ENCODE measurements around the gene CIBAR2. TPM values are rescaled to one million over a fixed set of nuclear protein-coding genes. Genes with fewer than 3 reads are reported as not detected.

CIBAR2 gene
- total RNA-seq, 2 donors from 2014 or later: not detected

DNA sequence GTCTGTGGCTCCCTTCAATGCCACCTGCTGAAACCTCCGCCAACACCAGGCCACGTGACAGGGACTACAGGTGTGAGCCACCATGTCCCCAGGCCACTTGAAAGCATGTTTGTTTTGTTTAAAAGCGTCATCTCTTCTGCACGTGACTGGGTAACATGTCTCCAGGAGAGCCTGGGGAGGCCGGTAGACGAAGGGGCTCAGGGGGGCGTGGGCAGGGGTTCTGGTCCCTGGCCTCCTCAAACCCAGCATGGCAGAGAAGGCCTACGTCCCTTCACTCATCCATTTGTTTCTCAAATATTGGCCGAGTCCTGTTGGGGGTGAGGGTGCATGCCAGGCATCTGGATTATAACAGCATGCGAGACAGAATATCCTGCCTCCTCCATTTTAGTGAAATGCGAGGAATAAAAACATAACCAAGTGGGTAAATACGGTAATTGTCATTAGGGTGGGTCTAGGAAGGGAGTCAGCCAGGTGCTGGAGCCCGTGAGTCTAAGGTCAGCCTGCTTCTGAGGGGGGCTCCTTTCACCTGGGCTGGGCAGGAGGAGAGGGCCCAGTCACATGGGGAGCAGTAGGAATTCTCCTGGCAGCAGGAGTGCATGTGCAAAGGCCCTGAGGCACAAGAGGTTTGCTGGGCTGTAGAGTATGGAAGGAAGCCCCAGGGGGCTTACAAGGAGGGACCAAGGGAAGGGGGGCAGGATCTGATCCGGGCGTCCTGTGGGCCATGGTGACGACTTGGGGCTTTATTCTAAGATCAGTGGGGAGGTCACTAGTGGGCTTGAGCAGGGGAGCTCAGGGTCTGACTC is 26.8 kb upstream of the CIBAR2 start:
- Histone ChIP-seq H3K27ac (no peak overlapping the region), H3K4me3 (no peak overlapping the region), H3K36me3 (no peaks in the 10 kb centered on the region), H3K27me3 (replicated peaks; ENCODE audit: insufficient read depth) (no peaks in the 10 kb centered on the region), H3K9me3 (no peaks in the 10 kb centered on the region), H3K4me1 (replicated peaks) (peaks cover 5% of the 10 kb centered on the region)
- no peak for DNase-seq (ENCODE audit: low spot score)
- TF ChIP-seq POLR2A (IDR thresholded peaks at IDR 0.05) (no peak), POLR2AphosphoS5 (IDR thresholded peaks at IDR 0.05) (no peak)
- TF ChIP-seq, protein P1, sequence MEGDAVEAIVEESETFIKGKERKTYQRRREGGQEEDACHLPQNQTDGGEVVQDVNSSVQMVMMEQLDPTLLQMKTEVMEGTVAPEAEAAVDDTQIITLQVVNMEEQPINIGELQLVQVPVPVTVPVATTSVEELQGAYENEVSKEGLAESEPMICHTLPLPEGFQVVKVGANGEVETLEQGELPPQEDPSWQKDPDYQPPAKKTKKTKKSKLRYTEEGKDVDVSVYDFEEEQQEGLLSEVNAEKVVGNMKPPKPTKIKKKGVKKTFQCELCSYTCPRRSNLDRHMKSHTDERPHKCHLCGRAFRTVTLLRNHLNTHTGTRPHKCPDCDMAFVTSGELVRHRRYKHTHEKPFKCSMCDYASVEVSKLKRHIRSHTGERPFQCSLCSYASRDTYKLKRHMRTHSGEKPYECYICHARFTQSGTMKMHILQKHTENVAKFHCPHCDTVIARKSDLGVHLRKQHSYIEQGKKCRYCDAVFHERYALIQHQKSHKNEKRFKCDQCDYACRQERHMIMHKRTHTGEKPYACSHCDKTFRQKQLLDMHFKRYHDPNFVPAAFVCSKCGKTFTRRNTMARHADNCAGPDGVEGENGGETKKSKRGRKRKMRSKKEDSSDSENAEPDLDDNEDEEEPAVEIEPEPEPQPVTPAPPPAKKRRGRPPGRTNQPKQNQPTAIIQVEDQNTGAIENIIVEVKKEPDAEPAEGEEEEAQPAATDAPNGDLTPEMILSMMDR (IDR thresholded peaks at IDR 0.05): no peak
- WGBS: 88% methylated on average over 16 of the region's 16 CpGs
- intact Hi-C loops (cut with DNase I): loop anchor here (5.0 kb wide), 1 partner anchor 68 kb away; no protein-coding TSS in a partner anchor

DNA sequence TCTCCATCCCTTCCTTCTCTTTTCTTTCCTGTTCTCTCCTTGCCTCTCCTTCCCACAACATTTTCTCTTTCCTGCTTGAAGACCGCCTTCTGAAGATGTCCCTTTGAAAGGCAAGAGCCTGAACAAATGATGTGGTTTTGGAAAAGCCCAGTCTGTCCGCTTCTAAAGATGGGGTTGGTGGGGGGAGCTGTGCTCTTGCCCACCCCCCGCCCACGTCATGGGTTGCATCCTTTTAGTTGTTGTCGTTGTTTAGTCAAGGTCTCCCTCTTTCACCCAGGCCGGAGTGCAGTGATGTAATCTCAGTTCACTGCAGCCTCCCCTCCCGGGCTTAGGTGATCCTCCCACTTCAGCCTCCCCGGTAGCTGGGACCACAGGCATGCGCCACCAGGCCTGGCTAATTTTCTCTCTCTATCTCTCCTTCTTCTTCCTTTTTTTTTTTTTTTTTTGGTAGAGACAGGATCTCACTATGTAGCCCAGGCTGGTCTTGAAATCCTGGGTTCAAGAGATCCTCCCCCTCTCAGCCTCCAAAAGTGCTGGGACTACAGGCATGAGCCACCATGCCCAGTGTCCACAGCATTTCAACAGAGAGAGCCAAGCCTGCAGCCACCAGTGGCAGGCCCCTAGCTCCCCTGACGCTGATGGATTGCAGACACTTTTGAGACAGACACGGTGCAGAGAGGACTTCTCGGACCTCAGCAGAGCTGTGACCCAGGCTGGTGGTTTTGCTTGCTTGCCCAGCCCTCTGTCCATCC is 26.0 kb upstream of the CIBAR2 start:
- intact Hi-C loops (cut with DNase I): loop anchor here (5.0 kb wide), 1 partner anchor 69 kb away; no protein-coding TSS in a partner anchor

DNA sequence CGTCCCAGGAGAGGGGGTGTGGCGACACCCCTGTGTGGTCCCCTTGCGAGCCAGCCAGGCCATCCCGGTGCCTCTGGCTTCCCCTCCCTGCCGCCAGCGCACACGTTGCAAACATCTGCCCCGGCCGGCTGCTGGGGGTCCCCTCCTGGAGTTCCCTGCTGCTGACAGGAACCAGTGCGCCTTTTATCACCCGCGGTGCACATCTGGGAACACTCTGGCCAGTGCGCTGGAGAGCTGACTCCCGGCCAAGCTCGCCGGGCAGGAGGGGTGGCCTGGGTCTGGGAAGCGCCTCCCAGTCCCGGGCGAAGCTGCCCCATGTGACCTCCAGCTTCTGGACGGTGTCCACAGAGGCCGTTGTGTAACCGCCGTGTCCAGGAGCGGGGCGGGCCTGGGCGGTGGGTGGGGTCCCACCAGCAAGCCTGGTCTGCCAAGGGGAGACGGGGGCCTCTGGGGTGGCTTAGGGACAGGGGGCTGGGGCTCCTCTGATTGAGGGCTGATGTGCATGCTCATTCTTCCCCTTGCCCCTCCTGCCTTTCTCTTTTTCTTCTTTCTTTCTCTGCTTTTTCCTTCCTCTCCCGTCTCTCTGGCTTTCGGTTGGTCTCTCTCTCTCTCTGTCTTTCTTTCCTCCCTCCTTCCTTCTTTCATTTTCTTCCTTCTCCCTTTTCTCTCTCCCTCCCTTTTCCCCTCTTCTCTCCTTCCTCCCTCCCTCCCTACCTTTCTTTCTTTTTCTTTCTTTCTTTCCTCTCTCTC is 25.2 kb upstream of the CIBAR2 start:
- WGBS: 4% methylated on average over 28 of the region's 29 CpGs
- intact Hi-C loops (cut with DNase I): loop anchor here (5.0 kb wide), 1 partner anchor 70 kb away; no protein-coding TSS in a partner anchor
- DNase-seq (ENCODE audit: low spot score): peak; percentile 81
- Histone ChIP-seq H3K4me1 (replicated peaks) (peaks cover 5% of the 10 kb centered on the region), H3K27me3 (replicated peaks; ENCODE audit: insufficient read depth) (no peaks in the 10 kb centered on the region), H3K4me3 (peak overlapping the region in 1 of 2 donors; percentile 6), H3K9me3 (no peaks in the 10 kb centered on the region), H3K36me3 (no peaks in the 10 kb centered on the region), H3K27ac (peak overlapping the region in 1 of 2 donors; percentile 4)
- TF ChIP-seq, protein P1 (IDR thresholded peaks at IDR 0.05): no peak
- TF ChIP-seq POLR2AphosphoS5 (IDR thresholded peaks at IDR 0.05): peak; percentile 86

More for the DNA sequence above, 26.0 kb upstream of the CIBAR2 start:
- peaks cover 5% of the 10 kb centered on the region for H3K4me1 ChIP-seq (replicated peaks)
- no peaks in the 10 kb centered on the region for H3K9me3 ChIP-seq
- WGBS: 86% methylated on average over 12 of the region's 12 CpGs
- no peaks in the 10 kb centered on the region for H3K27me3 ChIP-seq (replicated peaks; ENCODE audit: insufficient read depth)
- DNase-seq (ENCODE audit: low spot score): no peak
- H3K27ac ChIP-seq: peak overlapping the region in 1 of 2 donors; percentile 4
- no peak for TF ChIP-seq POLR2A (IDR thresholded peaks at IDR 0.05)
- no peak for TF ChIP-seq POLR2AphosphoS5 (IDR thresholded peaks at IDR 0.05)
- TF ChIP-seq, protein P1 (IDR thresholded peaks at IDR 0.05): no peak
- H3K4me3 ChIP-seq: no peak overlapping the region
- no peaks in the 10 kb centered on the region for H3K36me3 ChIP-seq

DNA sequence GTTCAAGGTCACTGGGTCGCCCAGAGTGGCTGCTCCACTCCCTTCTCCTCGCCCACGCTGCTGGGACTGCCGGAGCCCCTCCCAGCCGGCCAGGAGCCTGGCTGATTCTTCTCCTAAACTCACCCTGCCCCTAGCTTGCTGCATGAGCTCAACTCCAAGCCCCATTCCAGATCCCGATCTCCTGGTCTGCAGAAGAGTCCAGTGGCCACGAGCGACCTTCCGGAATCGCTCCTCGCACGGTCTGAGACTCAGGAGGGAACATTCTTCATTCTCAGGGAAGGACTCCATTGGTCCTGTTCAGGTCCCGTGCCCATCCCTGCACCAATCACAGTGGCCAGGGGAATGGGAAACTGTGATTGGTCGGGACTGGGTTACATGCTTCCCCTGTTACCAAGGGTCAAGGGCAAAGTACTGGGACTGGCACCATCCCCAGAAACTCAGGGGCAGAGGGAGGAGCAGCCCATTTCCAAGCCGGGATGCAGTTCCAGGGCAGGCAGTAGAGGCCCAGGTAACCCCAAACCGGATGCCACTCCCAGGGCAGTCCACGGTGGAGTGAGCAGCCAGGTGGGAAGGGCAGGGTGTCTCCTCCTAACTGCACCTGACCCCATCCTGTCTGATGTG is 24.5 kb upstream of the CIBAR2 start:
- no peak overlapping the region for H3K4me3 ChIP-seq
- WGBS: 76% methylated on average over 17 of the region's 17 CpGs
- H3K9me3 ChIP-seq: no peaks in the 10 kb centered on the region
- no peaks in the 10 kb centered on the region for H3K27me3 ChIP-seq (replicated peaks; ENCODE audit: insufficient read depth)
- H3K36me3 ChIP-seq: no peaks in the 10 kb centered on the region
- H3K4me1 ChIP-seq (replicated peaks): peaks cover 5% of the 10 kb centered on the region
- TF ChIP-seq POLR2A (IDR thresholded peaks at IDR 0.05) (no peak), POLR2AphosphoS5 (IDR thresholded peaks at IDR 0.05) (no peak)
- TF ChIP-seq, protein P1 (IDR thresholded peaks at IDR 0.05): no peak
- no peak for DNase-seq (ENCODE audit: low spot score)
- intact Hi-C loops (cut with DNase I): loop anchor here (5.0 kb wide), 1 partner anchor 70 kb away; no protein-coding TSS in a partner anchor
- peak overlapping the region in 1 of 2 donors; percentile 4 for H3K27ac ChIP-seq
